Measurements from ENCODE around the gene NRAP.

The NRAP gene

GRCh38 chr10:113543107-113543955 is 120.5 kb downstream of the NRAP start:
- H3K4me3 ChIP-seq (ENCODE audit: low read depth, low read length, poor library complexity, severe bottlenecking), result no peak overlapping the region
- no peaks in the 10 kb centered on the region for H3K4me1 ChIP-seq (ENCODE audit: insufficient read depth, low read length, severe bottlenecking)
- TF ChIP-seq EZH2 (IDR thresholded peaks at IDR 0.05; ENCODE audit: borderline replicate concordance, low read length), result no peak
- no peak for TF ChIP-seq CTCF (IDR thresholded peaks at IDR 0.05; ENCODE audit: low read length)
- no peak overlapping the region for H3K4me2 ChIP-seq (ENCODE audit: low read length)
- no peak overlapping the region for H2AFZ ChIP-seq (ENCODE audit: low read length)
- no peak overlapping the region for H3K9ac ChIP-seq (ENCODE audit: low read length)
- H3F3A ChIP-seq (ENCODE audit: insufficient read depth, low read length), result no peaks in the 10 kb centered on the region
- H3K9me2 ChIP-seq (ENCODE audit: low read depth, low read length), result no peaks in the 10 kb centered on the region
- H3K9me3 ChIP-seq (ENCODE audit: low read length), result no peaks in the 10 kb centered on the region
- H4K20me1 ChIP-seq (ENCODE audit: insufficient read depth, low read length), result no peaks in the 10 kb centered on the region
- no peaks in the 10 kb centered on the region for H3K79me2 ChIP-seq (ENCODE audit: insufficient read depth, low read length)
- no peak overlapping the region for H3K27ac ChIP-seq (ENCODE audit: low read depth, low read length, poor library complexity, severe bottlenecking)
- no peaks in the 10 kb centered on the region for H3K36me3 ChIP-seq (ENCODE audit: insufficient read depth, low read length)
- no peaks in the 10 kb centered on the region for H3K27me3 ChIP-seq (ENCODE audit: insufficient read depth, low read length)

- H3K4me2 ChIP-seq (ENCODE audit: low read length), result no peak overlapping the region
- TF ChIP-seq EZH2 (IDR thresholded peaks at IDR 0.05; ENCODE audit: borderline replicate concordance, low read length) (no peak), CTCF (IDR thresholded peaks at IDR 0.05; ENCODE audit: low read length) (no peak)
- no peaks in the 10 kb centered on the region for H3K36me3 ChIP-seq (ENCODE audit: insufficient read depth, low read length)
- no peaks in the 10 kb centered on the region for H3K27me3 ChIP-seq (ENCODE audit: insufficient read depth, low read length)
- H3K79me2 ChIP-seq (ENCODE audit: insufficient read depth, low read length), result no peaks in the 10 kb centered on the region
- no peaks in the 10 kb centered on the region for H4K20me1 ChIP-seq (ENCODE audit: insufficient read depth, low read length)
- H3K9ac ChIP-seq (ENCODE audit: low read length), result no peak overlapping the region
- no peaks in the 10 kb centered on the region for H3K4me1 ChIP-seq (ENCODE audit: insufficient read depth, low read length, severe bottlenecking)
- H3K9me3 ChIP-seq (ENCODE audit: low read length), result no peaks in the 10 kb centered on the region
- H3K27ac ChIP-seq (ENCODE audit: low read depth, low read length, poor library complexity, severe bottlenecking), result no peak overlapping the region
- H3K9me2 ChIP-seq (ENCODE audit: low read depth, low read length), result no peaks in the 10 kb centered on the region
- H3F3A ChIP-seq (ENCODE audit: insufficient read depth, low read length), result no peaks in the 10 kb centered on the region
- no peak overlapping the region for H3K4me3 ChIP-seq (ENCODE audit: low read depth, low read length, poor library complexity, severe bottlenecking)
- H2AFZ ChIP-seq (ENCODE audit: low read length), result no peak overlapping the region
Measured at GRCh38 chr10:113541549-113541927, 122.3 kb downstream of the NRAP start.

GRCh38 chr10:113540845-113541548 is 122.8 kb downstream of the NRAP start:
- Histone ChIP-seq H3K9ac (ENCODE audit: low read length) (no peak overlapping the region), H3K4me2 (ENCODE audit: low read length) (no peak overlapping the region), H3K9me2 (ENCODE audit: low read depth, low read length) (no peaks in the 10 kb centered on the region), H3K36me3 (ENCODE audit: insufficient read depth, low read length) (no peaks in the 10 kb centered on the region), H3K9me3 (ENCODE audit: low read length) (no peaks in the 10 kb centered on the region), H2AFZ (ENCODE audit: low read length) (no peak overlapping the region), H3K79me2 (ENCODE audit: insufficient read depth, low read length) (no peaks in the 10 kb centered on the region), H3K27ac (ENCODE audit: low read depth, low read length, poor library complexity, severe bottlenecking) (no peak overlapping the region), H4K20me1 (ENCODE audit: insufficient read depth, low read length) (no peaks in the 10 kb centered on the region), H3K4me3 (ENCODE audit: low read depth, low read length, poor library complexity, severe bottlenecking) (no peak overlapping the region), H3K4me1 (ENCODE audit: insufficient read depth, low read length, severe bottlenecking) (no peaks in the 10 kb centered on the region), H3F3A (ENCODE audit: insufficient read depth, low read length) (no peaks in the 10 kb centered on the region), H3K27me3 (ENCODE audit: insufficient read depth, low read length) (no peaks in the 10 kb centered on the region)
- TF ChIP-seq CTCF (IDR thresholded peaks at IDR 0.05; ENCODE audit: low read length) (no peak), EZH2 (IDR thresholded peaks at IDR 0.05; ENCODE audit: borderline replicate concordance, low read length) (no peak)
